AG04449 (cell line): ENCODE measurements around the gene TCIRG1.

ENCODE experiments used
- CTCF ChIA-PET: fragments of 350-600 bp; formaldehyde crosslinking; extraction: SDS; loops from one replicate; lab custom pipeline; 2021; ENCODE audit warnings: antibody characterized with exemption; lab: Yijun Ruan, JAX
- POLR2A ChIA-PET: fragments of 400-600, 350-600 bp; formaldehyde crosslinking; extraction: SDS; loops from one replicate; lab custom pipeline; 2020; ENCODE audit warnings: antibody characterized with exemption, inconsistent platforms; lab: Yijun Ruan, JAX
- DNase-seq: peaks from one replicate; pipeline ENCODE4 v3.0.0-alpha.2; 2010; ENCODE audit warnings: low read depth, low spot score
- H3K4me3 ChIP-seq: 2 replicates; pipeline ENCODE4 v1.5.1; 2011; ENCODE audit warnings: low read depth, mild to moderate bottlenecking, control low read depth, low read length
- TF ChIP-seq, protein P1 (sequence below): IDR thresholded peaks from one replicate; pipeline ENCODE4 v1.5.1; 2011; ENCODE audit warnings: mild to moderate bottlenecking, moderate library complexity, low read length, control low read depth, inconsistent platforms; ENCODE audit not compliant: insufficient read depth; ENCODE audit errors: missing control alignments

TCIRG1 gene

DNA sequence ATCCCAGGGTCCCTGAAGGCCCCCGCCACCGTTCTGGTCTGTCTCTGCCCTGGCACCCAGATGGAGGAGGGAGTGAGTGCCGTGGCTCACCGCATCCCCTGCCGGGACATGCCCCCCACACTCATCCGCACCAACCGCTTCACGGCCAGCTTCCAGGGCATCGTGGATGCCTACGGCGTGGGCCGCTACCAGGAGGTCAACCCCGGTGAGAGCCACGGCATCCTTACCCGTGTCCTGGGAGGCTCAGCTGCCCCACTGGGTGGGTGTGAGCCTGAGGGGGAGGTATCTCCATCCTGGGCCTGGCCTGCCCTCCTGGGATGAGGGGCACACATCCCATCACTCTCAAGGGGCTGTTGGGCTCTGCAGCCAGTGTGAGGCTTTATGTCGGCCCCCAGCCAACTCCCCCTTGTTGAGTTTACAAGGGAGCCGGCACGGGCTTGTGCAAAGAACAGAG is 6.1 kb downstream of the TCIRG1 start:
- ChIA-PET CTCF (no interaction called here), POLR2A (no interaction called here)
- H3K4me3 ChIP-seq, result no peak overlapping the region
- TF ChIP-seq, protein P1, sequence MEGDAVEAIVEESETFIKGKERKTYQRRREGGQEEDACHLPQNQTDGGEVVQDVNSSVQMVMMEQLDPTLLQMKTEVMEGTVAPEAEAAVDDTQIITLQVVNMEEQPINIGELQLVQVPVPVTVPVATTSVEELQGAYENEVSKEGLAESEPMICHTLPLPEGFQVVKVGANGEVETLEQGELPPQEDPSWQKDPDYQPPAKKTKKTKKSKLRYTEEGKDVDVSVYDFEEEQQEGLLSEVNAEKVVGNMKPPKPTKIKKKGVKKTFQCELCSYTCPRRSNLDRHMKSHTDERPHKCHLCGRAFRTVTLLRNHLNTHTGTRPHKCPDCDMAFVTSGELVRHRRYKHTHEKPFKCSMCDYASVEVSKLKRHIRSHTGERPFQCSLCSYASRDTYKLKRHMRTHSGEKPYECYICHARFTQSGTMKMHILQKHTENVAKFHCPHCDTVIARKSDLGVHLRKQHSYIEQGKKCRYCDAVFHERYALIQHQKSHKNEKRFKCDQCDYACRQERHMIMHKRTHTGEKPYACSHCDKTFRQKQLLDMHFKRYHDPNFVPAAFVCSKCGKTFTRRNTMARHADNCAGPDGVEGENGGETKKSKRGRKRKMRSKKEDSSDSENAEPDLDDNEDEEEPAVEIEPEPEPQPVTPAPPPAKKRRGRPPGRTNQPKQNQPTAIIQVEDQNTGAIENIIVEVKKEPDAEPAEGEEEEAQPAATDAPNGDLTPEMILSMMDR, result no peak
- DNase-seq, result no peak

DNA sequence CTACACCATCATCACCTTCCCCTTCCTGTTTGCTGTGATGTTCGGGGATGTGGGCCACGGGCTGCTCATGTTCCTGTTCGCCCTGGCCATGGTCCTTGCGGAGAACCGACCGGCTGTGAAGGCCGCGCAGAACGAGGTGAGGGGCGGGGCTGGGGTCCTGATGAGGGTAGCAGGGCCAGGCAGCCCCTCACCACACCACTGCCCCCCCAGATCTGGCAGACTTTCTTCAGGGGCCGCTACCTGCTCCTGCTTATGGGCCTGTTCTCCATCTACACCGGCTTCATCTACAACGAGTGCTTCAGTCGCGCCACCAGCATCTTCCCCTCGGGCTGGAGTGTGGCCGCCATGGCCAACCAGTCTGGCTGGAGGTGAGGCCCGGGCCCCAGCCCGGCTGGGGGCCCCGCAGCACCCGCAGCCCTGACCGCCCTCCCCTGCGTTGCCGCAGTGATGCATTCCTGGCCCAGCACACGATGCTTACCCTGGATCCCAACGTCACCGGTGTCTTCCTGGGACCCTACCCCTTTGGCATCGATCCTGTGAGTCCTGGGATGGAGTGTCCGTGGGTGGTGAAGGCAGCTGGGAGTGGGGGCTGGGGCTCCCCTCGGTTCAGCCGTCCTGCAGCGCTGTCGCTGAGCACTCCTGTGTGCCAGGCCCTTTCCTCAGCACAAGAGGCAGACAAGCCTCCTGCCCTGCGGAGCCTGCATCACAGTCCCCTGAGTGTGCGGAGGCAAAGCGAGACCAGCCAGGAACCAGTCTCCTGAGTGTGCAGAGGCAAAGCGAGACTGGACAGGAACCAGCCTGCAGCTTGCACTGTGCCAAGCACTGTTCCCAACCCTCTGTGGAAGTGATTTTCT is 8.8 kb downstream of the TCIRG1 start:
- no peak overlapping the region for H3K4me3 ChIP-seq
- DNase-seq, result no peak
- TF ChIP-seq, protein P1, result no peak
- ChIA-PET CTCF (no interaction called here), POLR2A (no interaction called here)

DNA sequence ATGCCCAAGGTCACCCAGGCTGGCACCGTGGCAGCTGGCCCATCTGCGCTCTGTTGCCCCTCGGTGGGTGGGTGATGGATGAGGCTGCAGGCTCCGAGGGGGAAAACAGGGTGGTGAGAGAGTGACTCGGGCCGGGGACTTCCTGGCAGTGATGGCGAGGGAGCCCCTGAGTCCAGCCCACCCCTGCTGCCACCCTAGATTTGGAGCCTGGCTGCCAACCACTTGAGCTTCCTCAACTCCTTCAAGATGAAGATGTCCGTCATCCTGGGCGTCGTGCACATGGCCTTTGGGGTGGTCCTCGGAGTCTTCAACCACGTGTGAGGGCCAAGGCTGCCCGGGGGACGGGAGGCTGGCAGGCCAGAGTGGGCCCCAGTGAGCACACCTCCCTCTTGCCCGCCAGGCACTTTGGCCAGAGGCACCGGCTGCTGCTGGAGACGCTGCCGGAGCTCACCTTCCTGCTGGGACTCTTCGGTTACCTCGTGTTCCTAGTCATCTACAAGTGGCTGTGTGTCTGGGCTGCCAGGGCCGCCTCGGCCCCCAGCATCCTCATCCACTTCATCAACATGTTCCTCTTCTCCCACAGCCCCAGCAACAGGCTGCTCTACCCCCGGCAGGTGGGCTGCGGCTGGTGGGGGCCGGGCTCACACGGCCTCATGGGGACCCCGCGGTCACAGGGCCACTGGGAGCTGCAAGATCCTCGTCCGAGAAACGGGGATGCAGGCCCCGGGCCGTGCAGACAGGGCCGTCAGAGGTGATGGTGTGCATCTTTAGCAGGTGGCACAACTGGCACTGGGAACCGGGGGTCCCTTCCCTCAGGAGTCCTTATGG is 10.1 kb downstream of the TCIRG1 start:
- ChIA-PET POLR2A (no interaction called here), CTCF (no interaction called here)
- no peak overlapping the region for H3K4me3 ChIP-seq
- TF ChIP-seq, protein P1, result no peak
- DNase-seq, result no peak

DNA sequence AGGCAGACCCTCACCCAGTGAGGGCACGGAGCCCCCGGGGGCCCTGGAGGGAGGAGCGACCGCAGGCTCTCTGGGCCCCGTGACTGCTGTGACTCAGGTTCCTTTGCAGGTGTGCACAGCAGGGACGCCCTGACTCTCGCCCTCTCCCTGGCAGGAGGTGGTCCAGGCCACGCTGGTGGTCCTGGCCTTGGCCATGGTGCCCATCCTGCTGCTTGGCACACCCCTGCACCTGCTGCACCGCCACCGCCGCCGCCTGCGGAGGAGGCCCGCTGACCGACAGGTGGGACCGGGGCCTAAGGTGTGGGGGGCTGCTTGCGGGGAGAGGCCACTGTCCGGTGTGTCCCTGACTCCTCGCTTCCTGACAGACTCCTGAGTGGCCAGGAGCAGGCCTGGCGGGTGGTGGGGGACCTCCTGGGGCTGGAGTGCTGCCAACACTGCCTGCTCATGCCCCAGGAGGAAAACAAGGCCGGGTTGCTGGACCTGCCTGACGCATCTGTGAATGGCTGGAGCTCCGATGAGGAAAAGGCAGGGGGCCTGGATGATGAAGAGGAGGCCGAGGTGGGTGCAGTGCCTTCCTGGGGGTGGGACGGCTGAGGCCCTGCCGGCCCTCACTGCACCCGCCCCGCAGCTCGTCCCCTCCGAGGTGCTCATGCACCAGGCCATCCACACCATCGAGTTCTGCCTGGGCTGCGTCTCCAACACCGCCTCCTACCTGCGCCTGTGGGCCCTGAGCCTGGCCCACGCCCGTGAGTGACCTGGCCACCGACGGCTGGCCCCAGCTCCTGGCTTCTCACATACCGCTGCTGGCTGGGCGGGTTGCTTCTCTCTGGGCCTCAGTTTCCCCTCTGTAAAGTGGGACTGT is 10.9 kb downstream of the TCIRG1 start:
- CTCF ChIA-PET, result no interaction called here
- TF ChIP-seq, protein P1, result no peak
- no peak for DNase-seq
- POLR2A ChIA-PET, result no interaction called here
- H3K4me3 ChIP-seq, result no peak overlapping the region

DNA sequence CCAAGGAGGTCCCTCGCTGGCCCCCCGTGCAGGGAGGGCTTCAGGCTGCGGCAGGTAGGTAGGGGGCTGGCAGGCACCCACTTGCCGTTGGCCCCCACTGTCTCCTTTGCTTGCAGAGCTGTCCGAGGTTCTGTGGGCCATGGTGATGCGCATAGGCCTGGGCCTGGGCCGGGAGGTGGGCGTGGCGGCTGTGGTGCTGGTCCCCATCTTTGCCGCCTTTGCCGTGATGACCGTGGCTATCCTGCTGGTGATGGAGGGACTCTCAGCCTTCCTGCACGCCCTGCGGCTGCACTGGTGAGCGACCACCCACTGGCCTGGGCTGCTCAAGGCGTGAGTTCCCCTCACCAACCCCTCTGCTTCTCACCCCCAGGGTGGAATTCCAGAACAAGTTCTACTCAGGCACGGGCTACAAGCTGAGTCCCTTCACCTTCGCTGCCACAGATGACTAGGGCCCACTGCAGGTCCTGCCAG is 11.6 kb downstream of the TCIRG1 start:
- DNase-seq, result no peak
- TF ChIP-seq, protein P1, result no peak
- H3K4me3 ChIP-seq, result no peak overlapping the region
- ChIA-PET CTCF (no interaction called here), POLR2A (no interaction called here)
